GM10266 (cell line): Measurements from ENCODE around the gene MACROD2.

ENCODE experiments used
- DNase-seq: peaks from one replicate; pipeline ENCODE4 v3.0.0; 2012; ENCODE audit errors: extremely low spot score
- TF ChIP-seq, protein P1 (sequence below): IDR thresholded peaks from 2 replicates; pipeline ENCODE4 v1.5.1; 2012; ENCODE audit warnings: mild to moderate bottlenecking, low read depth; ENCODE audit not compliant: control insufficient read depth, insufficient read depth; ENCODE audit errors: missing control alignments

MACROD2 gene

DNA sequence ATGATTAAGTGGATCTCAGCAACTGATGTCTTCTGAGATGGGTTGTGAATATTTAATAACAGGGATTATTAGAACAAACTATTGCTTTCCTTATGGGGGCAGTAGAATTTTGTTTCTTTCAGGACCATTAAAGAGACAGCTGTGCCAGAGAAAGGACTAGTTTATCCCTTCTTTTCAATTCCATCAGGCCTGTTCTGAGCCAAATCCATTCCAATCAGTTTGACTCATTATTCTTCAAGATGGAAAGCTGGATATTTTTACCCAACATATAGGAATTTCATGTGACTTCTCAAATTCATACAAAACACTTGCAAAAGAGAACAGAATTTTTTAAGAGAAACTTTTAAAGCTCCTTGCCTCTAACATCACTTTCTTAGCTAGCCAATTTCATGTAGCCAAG is 1064.1 kb downstream of the MACROD2 start:
- DNase-seq, result no peak
- TF ChIP-seq, protein P1, sequence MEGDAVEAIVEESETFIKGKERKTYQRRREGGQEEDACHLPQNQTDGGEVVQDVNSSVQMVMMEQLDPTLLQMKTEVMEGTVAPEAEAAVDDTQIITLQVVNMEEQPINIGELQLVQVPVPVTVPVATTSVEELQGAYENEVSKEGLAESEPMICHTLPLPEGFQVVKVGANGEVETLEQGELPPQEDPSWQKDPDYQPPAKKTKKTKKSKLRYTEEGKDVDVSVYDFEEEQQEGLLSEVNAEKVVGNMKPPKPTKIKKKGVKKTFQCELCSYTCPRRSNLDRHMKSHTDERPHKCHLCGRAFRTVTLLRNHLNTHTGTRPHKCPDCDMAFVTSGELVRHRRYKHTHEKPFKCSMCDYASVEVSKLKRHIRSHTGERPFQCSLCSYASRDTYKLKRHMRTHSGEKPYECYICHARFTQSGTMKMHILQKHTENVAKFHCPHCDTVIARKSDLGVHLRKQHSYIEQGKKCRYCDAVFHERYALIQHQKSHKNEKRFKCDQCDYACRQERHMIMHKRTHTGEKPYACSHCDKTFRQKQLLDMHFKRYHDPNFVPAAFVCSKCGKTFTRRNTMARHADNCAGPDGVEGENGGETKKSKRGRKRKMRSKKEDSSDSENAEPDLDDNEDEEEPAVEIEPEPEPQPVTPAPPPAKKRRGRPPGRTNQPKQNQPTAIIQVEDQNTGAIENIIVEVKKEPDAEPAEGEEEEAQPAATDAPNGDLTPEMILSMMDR, result no peak

DNA sequence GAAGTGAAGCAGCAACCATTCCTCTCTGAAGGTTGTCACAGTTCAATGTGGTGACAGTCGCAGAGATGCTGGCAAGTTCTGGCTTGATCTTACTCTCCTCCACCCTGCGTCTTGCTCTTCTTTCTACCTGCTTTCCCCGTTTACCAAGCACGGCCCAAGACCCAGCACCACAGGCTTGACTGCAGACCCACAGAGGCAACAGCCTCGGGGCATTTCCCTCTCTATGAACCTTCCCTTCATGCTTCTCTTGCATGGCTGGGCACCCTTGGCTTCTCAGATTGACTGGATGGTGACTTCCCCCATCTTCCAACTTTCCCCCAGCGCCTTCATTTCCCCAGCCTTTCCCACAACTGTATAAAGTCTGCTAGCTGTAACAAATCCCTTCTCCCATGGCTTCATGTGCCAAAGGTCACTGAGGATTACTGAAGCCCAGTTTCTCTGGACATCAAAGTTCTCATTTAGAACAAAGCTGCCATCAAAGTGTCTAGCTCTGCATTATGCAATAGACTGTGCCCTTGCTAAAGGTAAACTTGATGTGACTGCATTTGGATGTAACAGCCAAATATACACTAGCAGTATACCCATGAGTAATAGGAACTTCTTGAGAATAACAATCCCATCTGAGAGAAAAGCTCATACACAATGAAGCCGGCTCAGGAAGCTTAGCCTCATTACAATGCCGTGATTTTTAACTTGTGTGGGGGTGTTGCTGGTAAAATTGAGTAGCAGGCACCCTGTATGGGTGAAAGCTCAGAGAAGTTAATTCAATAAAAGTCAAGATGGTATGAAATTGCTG is 1065.1 kb downstream of the MACROD2 start:
- DNase-seq, result no peak
- TF ChIP-seq, protein P1, result no peak

DNA sequence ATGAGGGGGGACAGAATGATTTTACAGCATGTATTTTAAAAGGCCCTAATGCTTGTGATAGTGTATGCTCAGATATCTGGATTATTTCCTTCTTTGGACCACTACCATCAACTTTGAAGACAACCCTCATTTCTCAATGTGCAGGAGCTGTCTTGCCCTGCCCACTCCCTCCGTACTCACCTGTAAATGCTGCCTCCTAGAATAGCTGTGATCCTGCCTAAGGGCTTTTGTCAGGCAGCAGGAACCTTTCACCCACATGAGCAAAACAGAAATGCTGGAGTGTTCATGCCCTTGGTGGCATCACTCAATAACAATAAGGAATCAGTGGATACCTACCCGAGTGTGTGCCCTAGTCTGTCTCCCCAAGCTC is 1065.7 kb downstream of the MACROD2 start:
- TF ChIP-seq, protein P1, result no peak
- no peak for DNase-seq

DNA sequence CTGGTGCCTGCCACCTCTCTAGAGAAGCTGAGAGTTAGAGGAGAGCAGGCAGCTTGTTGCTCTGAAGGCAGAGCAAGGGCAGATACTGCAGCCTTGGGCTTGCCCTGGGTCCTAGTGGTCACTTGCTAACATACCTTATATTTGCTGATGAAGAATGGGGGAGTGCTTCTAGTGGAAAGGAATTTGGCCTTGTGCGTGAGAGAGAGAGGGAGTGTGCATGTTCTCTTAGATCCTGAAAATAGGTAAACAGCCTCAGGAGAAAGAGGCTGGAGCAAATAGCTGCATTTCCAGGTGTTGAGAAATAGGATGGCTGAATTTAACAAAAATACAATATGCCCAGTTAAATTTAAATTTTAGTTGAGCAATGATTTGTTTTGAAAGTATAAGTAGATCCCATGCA is 1066.6 kb downstream of the MACROD2 start:
- TF ChIP-seq, protein P1, result no peak
- no peak for DNase-seq

DNA sequence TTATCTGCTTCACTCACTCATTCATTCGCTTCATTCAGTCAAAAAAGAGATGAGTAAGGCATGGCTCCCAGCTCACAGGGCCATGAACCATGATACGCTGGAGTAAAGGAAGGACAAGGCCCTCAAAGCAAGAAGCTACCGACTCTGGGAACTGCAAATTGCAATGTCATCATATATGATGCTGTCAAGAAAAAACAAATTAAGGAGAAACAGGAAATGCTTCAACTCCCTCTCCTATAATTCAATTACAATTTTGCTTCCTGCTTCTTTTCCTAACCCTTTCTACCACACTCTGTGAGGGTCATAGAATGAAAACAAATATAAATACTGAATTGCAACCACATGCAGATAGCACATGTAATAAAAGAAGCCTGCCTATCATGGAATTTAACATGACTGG is 1067.8 kb downstream of the MACROD2 start:
- no peak for DNase-seq
- TF ChIP-seq, protein P1, result no peak

DNA sequence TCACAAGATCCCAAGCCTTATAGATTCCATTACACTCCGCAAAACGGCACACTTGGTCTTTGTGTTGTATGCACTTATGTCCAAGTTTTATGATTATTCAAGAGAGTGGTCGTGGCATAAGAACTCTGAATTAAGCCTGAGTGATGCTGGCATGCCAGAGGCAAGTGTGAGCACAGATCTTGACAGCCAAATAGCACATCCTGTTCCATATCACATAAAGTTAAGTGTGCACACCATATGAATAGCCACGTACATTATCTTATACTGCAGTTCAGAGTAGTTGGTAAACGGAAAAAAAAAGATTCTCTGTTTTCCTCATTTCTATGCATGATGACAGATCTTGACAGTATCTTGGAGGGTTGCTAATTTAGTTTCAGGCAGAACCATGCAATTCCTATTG is 1069.4 kb downstream of the MACROD2 start:
- no peak for DNase-seq
- TF ChIP-seq, protein P1, result no peak

DNA sequence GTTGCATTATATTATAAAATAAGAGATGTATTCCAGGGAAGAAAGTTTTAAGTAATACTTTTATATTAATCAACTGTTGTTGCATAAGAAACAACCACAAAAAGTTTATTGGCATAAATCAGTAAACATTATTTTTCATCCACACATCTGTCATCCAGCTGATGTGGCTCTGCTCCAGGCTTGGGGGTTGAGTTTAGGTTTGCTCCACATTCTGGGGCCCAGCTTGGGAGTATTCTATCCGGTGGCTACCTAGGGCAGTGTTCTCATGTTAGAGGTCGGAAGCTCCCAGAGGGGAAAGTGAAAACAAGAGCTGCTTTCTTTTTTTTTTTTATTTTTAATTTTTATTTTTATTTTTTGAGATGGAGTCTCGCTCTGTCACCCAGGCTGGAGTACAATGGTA is 1070.5 kb downstream of the MACROD2 start:
- TF ChIP-seq, protein P1, result no peak
- DNase-seq, result no peak
